ES-I3 (cell line): ENCODE data around the gene ZC3H10.
"Not testable (repeated sequence)": the region's sequence is repeated elsewhere in the genome, so short reads cannot be mapped to it uniquely, and the experiment has no call there.

Source experiments
- H3K36me3 ChIP-seq: 2 replicates; pipeline ENCODE4 v1.6.1; 2013; ENCODE audit warnings: mild to moderate bottlenecking, low read length, control low read depth, moderate library complexity; ENCODE audit not compliant: insufficient read depth
- H3K4me1 ChIP-seq: 2 replicates; pipeline ENCODE4 v1.6.1; 2013; ENCODE audit warnings: mild to moderate bottlenecking, control low read depth, low read length; ENCODE audit not compliant: insufficient read depth
- H3K9ac ChIP-seq: 2 replicates; pipeline ENCODE4 v1.6.1; 2013; ENCODE audit warnings: low read depth, mild to moderate bottlenecking, low read length, moderate library complexity
- H3K9me3 ChIP-seq: 2 replicates; pipeline ENCODE4 v1.6.1; 2013; ENCODE audit warnings: mild to moderate bottlenecking, low read length, moderate library complexity; ENCODE audit not compliant: control insufficient read depth, insufficient read depth

The ZC3H10 gene

DNA sequence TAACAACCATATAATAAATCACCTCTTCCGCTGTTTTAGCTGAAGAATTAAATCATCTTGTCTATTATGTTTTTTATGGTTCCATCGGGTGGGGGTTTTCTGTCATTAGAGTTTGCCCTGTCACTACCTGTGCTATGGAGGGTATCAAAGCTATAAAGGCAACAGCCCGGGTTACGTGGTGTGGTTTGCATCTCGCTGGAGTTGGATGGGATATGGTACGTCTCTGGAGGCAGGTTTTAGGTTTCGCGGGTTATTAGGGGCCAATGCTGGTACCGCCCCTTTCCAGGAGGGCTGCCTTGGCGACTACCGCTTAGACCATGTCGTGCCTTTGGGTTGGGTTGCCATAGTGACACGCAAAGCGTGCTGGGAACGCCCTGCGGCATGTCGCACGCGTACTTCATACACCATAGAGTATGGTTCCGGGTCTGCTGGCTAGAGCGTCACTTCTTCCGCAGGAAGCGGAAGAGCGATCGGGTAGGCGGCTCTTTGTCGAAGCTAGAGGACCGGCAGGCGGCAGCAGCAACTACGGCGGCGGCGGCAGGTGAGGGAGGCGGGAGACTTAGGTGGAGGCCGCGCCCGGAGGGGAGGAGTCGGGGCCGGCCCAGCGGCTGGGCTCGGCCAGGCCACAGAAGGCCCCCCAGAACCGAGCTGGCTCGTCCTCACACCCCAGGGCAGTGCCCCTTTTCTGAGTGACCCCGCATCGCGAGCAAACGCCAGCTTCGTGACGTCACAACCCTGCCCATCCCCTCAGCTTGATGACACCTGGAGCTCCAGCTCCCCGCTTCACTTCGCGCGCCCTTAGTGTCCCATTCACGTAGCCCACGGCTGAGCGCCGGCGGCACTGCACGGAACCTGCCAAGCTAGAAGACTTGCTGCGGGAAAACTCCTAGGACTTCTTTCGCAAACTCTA, at the start of gene ZC3H10:
ZC3H10 (plus strand) TSS at position 489 of the 910 bp plus-strand sequence. CDS start 2,297 bp downstream, outside the sequence.
- H3K36me3 ChIP-seq = peaks cover 5% of the 10 kb centered on the region; the same call in 1 of the 2 replicates

GRCh38 chr12:56071648-56072047, 46.4 kb upstream of the ZC3H10 start:
- no peaks in the 10 kb centered on the region for H3K9me3 ChIP-seq
- no peaks in the 10 kb centered on the region for H3K36me3 ChIP-seq
- no peak overlapping the region for H3K9ac ChIP-seq
- no peaks in the 10 kb centered on the region for H3K4me1 ChIP-seq

More for the DNA sequence above, at the start of gene ZC3H10:
- Histone ChIP-seq H3K4me1 (peaks cover 7% of the 10 kb centered on the region; the same call in 1 of the 2 replicates), H3K9ac (peak within 1 kb of the TSS; percentile 92), H3K9me3 (no peaks in the 10 kb centered on the region)

- Histone ChIP-seq H3K9ac (no peak overlapping the region), H3K36me3 (no peaks in the 10 kb centered on the region), H3K4me1 (peaks cover 4% of the 10 kb centered on the region; the same call in 1 of the 2 replicates), H3K9me3 (no peaks in the 10 kb centered on the region)
These were observed 43.7 kb upstream of the ZC3H10 start for GRCh38 chr12:56074396-56074795.

DNA sequence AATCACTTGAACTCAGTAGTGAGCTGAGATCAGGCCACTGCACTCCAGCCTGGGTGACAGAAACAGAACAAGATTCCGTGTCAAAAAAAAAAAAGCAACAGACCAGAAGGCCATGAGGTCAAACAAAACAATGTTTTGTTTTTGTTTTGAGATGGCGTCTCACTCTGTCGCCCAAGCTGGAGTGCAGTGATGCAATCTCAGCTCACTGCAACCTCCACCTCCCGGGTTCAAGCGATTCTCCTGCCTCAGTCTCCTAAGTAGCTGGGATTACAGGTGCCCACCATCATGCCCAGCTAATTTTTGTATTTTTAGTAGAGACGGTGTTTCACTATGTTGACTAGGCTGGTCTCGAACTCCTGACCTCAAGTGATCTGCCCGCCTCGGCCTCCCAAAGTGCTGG, 40.1 kb upstream of the ZC3H10 start:
- H3K9ac ChIP-seq, H3K9me3 ChIP-seq, H3K36me3 ChIP-seq: not testable (repeated sequence)
- peaks cover 23% of the 10 kb centered on the region for H3K4me1 ChIP-seq

GRCh38 chr12:56078427-56078826, 39.6 kb upstream of the ZC3H10 start:
- H3K9me3 ChIP-seq = no peaks in the 10 kb centered on the region
- H3K36me3 ChIP-seq = no peaks in the 10 kb centered on the region
- H3K9ac ChIP-seq = peak overlapping the region; percentile 86; the same call in 1 of the 2 replicates
- peaks cover 23% of the 10 kb centered on the region for H3K4me1 ChIP-seq

DNA sequence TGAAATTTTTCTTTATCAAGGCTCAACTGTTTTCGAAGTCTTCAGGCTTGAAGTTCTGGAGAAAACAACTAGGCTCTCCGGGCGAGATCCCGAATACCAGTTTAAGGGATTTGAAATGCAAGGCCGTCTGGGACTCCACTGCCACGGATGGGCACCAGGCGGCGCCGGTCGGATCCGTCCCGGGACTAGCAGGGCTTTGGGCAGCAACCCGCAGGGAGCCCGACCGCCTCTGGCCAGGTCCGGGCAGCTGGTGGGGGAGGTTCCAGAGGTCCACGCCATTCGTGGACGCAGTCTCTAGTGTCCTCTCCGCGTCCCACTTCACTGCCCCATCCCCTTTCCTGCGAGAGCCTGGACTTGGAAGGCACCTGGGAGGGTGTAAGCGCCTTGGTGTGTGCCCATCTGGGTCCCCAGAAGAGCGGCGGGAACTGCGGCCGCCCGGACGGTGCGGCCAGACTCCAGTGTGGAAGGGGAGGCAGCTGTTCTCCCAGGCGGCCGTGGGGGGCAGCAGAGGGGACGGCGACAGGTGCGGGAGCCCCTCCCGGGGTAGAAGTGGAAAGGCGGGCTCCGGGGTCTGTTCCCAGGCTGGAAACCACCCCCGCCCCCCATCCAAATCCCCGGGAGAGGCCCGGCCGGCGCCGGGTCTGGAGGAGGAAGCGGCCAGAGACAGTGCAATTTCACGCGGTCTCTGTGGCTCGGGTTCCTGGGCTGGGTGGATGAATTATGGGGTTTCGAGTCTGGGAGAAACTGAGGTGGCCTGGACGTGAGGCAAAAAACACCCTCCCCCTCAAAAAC, 38.9 kb upstream of the ZC3H10 start:
- Histone ChIP-seq H3K36me3 (no peaks in the 10 kb centered on the region), H3K9me3 (no peaks in the 10 kb centered on the region), H3K9ac (peak overlapping the region; percentile 86), H3K4me1 (peaks cover 23% of the 10 kb centered on the region)

GRCh38 chr12:56079723-56080555, 38.1 kb upstream of the ZC3H10 start, which contains the start of gene ERBB3:
Gene ERBB3 (plus strand): TSS chr12:56080165. CDS start chr12:56080301, 136 bp downstream.
- H3K4me1 ChIP-seq = peaks cover 23% of the 10 kb centered on the region
- no peaks in the 10 kb centered on the region for H3K36me3 ChIP-seq
- H3K9me3 ChIP-seq = no peaks in the 10 kb centered on the region
- peak within 1 kb of the TSS; percentile 86 for H3K9ac ChIP-seq

DNA sequence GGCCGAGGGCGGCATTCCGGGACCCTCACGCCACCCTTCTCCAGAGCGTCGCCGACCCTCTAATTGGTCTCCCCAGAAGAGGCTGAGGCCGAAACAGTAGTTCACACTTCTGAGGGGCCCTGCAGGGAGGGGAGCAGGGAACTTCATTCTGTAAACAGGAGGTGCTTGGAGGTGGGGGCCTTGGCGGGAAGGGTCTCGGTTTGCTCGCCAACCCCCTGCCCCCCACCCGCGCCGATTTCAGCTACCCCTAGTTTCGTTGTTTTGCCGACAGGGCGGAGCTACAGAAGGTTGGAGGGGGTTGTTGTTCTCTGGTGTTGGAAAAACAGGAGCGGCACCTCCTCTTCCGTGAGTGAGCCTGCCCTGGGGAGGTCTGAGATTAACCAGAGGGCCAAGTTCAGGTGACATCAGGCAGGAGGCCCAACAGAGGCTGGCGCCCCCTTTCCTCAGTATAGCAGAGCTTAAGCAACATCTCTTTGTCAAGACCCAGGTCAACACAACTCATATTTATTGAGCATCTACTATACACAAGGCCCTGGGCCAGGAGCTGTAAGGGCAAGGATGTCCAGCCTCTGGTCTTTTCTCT, 37.4 kb upstream of the ZC3H10 start:
- Histone ChIP-seq H3K4me1 (peaks cover 23% of the 10 kb centered on the region), H3K9me3 (no peaks in the 10 kb centered on the region), H3K36me3 (no peaks in the 10 kb centered on the region), H3K9ac (peak overlapping the region; percentile 86)

DNA sequence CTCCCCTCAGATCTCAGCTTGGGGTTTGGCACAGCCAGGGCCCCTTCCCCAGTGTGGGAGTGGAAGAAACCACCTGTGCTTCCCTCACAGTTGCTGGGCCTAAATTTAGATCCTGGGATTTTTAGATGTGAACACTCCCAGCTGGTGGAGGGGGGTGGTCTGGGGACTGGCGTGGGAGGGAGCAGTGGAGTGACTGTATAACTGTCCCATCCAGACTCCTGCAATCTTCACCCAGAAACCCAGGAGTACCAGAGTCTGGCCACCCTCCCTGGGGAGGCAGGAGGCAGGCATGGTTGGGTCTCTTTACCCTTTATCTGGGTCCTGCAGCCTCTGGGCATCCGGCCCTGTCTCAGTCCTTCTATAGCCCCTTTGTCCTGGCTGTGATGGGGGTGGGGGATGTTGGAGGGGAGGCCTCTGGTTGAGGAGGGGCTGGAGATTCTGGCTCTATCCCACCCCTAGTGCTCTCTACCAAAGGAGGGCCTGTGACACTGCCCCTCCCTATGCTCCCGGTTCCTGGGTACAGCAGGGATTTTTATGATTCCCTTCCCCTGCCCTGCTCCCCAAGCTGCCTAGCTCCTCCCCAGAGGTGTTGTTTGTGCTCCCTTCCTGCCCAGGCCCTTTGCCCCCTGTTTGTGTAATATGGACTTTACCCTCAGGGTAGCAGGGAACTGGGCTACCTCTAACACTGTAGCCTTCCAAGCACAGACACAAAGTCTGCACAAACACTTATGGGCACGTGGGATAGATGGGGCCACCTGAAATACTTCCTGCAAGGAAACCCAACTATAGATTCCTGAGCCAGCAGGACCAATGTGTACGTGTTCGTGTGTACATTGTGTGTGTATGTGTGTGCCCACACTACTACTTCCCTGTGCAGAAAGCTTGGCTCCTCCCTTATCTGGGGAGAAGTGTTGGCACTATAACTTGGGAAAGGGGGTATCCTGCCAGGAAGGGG, 36.4 kb upstream of the ZC3H10 start:
- Histone ChIP-seq H3K9ac (peak overlapping the region; percentile 86), H3K4me1 (peaks cover 32% of the 10 kb centered on the region), H3K36me3 (no peaks in the 10 kb centered on the region; the same call in 1 of the 2 replicates), H3K9me3 (no peaks in the 10 kb centered on the region)

GRCh38 chr12:56082382-56082781, 35.7 kb upstream of the ZC3H10 start:
- no peak overlapping the region for H3K9ac ChIP-seq
- peaks cover 32% of the 10 kb centered on the region for H3K4me1 ChIP-seq
- no peaks in the 10 kb centered on the region for H3K9me3 ChIP-seq
- H3K36me3 ChIP-seq = no peaks in the 10 kb centered on the region; the same call in 1 of the 2 replicates

DNA sequence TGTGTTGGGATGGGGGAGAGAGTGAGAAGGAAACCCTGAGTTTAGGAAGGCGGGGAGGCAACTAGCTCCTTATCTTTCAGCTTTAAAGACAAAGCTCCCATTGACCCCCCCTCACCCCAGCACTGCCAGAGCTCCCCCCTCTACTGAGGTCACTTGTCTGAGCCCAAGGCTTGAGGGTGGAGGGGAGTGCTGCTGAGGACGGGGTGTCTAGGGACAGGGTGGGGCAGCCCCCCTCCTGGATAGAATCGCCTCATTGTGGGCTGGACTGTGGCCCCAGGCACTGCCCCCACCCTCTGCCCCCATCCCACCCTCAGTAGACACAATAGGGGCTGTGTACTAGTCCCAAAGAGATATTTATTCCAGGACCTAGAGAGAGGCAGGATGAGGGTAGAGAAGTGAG, 35.1 kb upstream of the ZC3H10 start:
- peaks cover 32% of the 10 kb centered on the region for H3K4me1 ChIP-seq
- H3K36me3 ChIP-seq = no peaks in the 10 kb centered on the region; the same call in 1 of the 2 replicates
- no peaks in the 10 kb centered on the region for H3K9me3 ChIP-seq
- H3K9ac ChIP-seq = no peak overlapping the region

- peaks cover 29% of the 10 kb centered on the region for H3K4me1 ChIP-seq
- no peaks in the 10 kb centered on the region for H3K9me3 ChIP-seq
- no peaks in the 10 kb centered on the region; the same call in 1 of the 2 replicates for H3K36me3 ChIP-seq
These were observed 33.0 kb upstream of the ZC3H10 start for GRCh38 chr12:56084958-56085543.

More at GRCh38 chr12:56084958-56085543, 33.0 kb upstream of the ZC3H10 start:
- no peak overlapping the region for H3K9ac ChIP-seq
